Measurements from ENCODE around the gene GATAD2A. TPM values are rescaled to one million over a fixed set of nuclear protein-coding genes. Genes with fewer than 3 reads are reported as not detected.

Gene GATAD2A
- total RNA-seq, 1 experiment from 2014 or later = 189 TPM

DNA sequence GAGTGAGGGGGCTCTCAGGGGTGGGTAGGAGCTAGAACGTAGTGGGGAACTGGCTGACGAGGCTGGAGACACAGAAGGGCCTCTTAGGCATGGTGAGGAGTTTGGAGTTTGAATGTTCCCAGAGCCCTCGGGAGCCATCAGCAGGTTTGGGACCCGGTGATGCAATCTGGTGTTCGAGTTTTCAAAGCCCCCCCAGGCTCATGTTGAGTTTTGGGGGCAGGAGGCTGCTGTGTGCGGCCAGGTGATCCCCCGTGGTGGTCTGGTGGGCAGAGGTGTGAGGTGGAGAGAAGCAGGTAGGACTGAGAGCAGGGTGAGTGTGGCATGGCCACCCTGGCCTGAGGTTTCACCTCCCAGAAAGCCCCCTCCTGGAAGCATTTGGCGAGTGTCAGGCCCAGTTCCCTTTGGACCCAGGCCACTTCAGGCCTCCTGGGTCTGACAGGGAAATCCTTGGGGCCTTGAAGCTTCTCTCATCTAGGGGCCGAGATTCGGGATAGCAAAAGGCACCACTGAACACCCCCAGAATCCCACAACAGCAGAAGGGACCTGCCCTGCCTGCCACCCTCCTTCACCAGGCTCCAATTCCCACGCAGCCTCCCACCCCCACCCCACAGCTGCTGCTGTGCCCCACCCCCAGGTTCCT lies 124.4 kb downstream of the GATAD2A start:
- H3K56ac ChIP-seq (ENCODE audit: insufficient read length, low read depth, low read length) = no peak overlapping the region
- Mint-ChIP-seq H3K9me3 (no peaks in the 10 kb centered on the region), H3K4me1 (peaks cover 13 to 28% of the 10 kb centered on the region in 2 experiments), H3K27ac (peak overlapping the region in 2 of 3 experiments; percentile 73 to 80; a peak in 4 of 7 replicates), H3K36me3 (ENCODE audit: insufficient read depth in 1 of 3, low read depth in 3 of 3) (peaks cover 13 to 58% (median 40%) of the 10 kb centered on the region in 3 experiments; a peak in 6 of 7 replicates), H3K27me3 (ENCODE audit: low read depth) (peaks cover 11% of the 10 kb centered on the region), H3K4me3 (peak overlapping the region in 1 of 2 experiments; percentile 16; a peak in 1 of 5 replicates)
- no peak overlapping the region for H2BK120ac ChIP-seq (ENCODE audit: low read depth, low read length, poor library complexity, severe bottlenecking)
- H2BK12ac ChIP-seq (ENCODE audit: insufficient read length, low read depth, low read length) = no peak overlapping the region
- H4K91ac ChIP-seq (ENCODE audit: insufficient read length, low read depth, low read length) = no peak overlapping the region
- DNase-seq = no peak
- no peak overlapping the region for H3K9ac ChIP-seq (ENCODE audit: extremely low read depth, insufficient read length, low read length)
- H3K18ac ChIP-seq (ENCODE audit: insufficient read length, low read depth, low read length) = no peak overlapping the region
- no peak overlapping the region for H2BK5ac ChIP-seq (ENCODE audit: insufficient read length, low read length)
- H2AFZ ChIP-seq (ENCODE audit: low read length) = no peak overlapping the region
- no peak overlapping the region for H3K4ac ChIP-seq (ENCODE audit: low read depth, low read length)
- no peaks in the 10 kb centered on the region for H3K4me1 ChIP-seq (ENCODE audit: insufficient read depth, low read length)
- H3K79me1 ChIP-seq (ENCODE audit: insufficient read depth, low read depth, low read length, poor library complexity, severe bottlenecking) = no peaks in the 10 kb centered on the region
- no peak overlapping the region for H3K23ac ChIP-seq (ENCODE audit: insufficient read length, low read depth, low read length)
- H4K20me1 ChIP-seq (ENCODE audit: control insufficient read depth, insufficient read depth, insufficient read length) = peaks cover 3% of the 10 kb centered on the region
- H3T11ph ChIP-seq (ENCODE audit: low read length) = no peak overlapping the region
- H3K4me2 ChIP-seq (ENCODE audit: insufficient read depth, insufficient read length, low read length) = no peak overlapping the region
- no peak overlapping the region for H2BK20ac ChIP-seq (ENCODE audit: low read depth, low read length, poor library complexity, severe bottlenecking)
- H4K5ac ChIP-seq (ENCODE audit: insufficient read length, low read depth, low read length) = no peak overlapping the region
- no peaks in the 10 kb centered on the region for H3K79me2 ChIP-seq (ENCODE audit: insufficient read depth, low read length)
- H3K14ac ChIP-seq (ENCODE audit: insufficient read depth, low read length) = no peak overlapping the region
- no CpG with 5 or more reads among the region's 11 CpGs for WGBS (ENCODE audit: extremely low coverage, insufficient read length, low lambda C conversion rate)
- H4K8ac ChIP-seq (replicated peaks; ENCODE audit: insufficient read length, low read depth, low read length) = no peak overlapping the region
- H2AK5ac ChIP-seq (ENCODE audit: insufficient read length, low read length) = no peak overlapping the region
- no peak overlapping the region for H2BK15ac ChIP-seq (ENCODE audit: low read depth, low read length)
- H3K23me2 ChIP-seq (ENCODE audit: insufficient read length, low read depth, low read length, poor library complexity, severe bottlenecking) = no peaks in the 10 kb centered on the region
- H3K9me3 ChIP-seq (ENCODE audit: control insufficient read depth, low read depth, low read length) = no peaks in the 10 kb centered on the region
- no peaks in the 10 kb centered on the region for H3K27me3 ChIP-seq (ENCODE audit: insufficient read depth, low read length)
- H3K27ac ChIP-seq (ENCODE audit: insufficient read length, low read depth, low read length) = no peak overlapping the region
- TF ChIP-seq, protein P1, sequence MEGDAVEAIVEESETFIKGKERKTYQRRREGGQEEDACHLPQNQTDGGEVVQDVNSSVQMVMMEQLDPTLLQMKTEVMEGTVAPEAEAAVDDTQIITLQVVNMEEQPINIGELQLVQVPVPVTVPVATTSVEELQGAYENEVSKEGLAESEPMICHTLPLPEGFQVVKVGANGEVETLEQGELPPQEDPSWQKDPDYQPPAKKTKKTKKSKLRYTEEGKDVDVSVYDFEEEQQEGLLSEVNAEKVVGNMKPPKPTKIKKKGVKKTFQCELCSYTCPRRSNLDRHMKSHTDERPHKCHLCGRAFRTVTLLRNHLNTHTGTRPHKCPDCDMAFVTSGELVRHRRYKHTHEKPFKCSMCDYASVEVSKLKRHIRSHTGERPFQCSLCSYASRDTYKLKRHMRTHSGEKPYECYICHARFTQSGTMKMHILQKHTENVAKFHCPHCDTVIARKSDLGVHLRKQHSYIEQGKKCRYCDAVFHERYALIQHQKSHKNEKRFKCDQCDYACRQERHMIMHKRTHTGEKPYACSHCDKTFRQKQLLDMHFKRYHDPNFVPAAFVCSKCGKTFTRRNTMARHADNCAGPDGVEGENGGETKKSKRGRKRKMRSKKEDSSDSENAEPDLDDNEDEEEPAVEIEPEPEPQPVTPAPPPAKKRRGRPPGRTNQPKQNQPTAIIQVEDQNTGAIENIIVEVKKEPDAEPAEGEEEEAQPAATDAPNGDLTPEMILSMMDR (conservative IDR thresholded peaks at IDR 0.05) = no peak
